CD14-positive monocyte (primary cell): ENCODE measurements around the gene LRIG1. TPM values are rescaled to one million over a fixed set of nuclear protein-coding genes. Genes with fewer than 3 reads are reported as not detected.

ENCODE experiments used
- DNase-seq, 3 donors: peaks; one replicate each; pipeline ENCODE4 v3.0.0-alpha.2; 2011 to 2022
- H2AFZ ChIP-seq: 2 replicates; pipeline ENCODE4 v1.6.0; 2012; ENCODE audit warnings: mild to moderate bottlenecking, low read depth, low read length, inconsistent platforms; ENCODE audit not compliant: insufficient read depth, poor library complexity, severe bottlenecking
- H3K27ac ChIP-seq, 2 donors: 1 replicate in 1 of 2; 2 replicates in 1 of 2; pipeline ENCODE4 v1.5.1; 2012 to 2013; ENCODE audit warnings: low read length in 2 of 2, control low read depth in 1 of 2, inconsistent platforms in 1 of 2, low read depth in 1 of 2, mild to moderate bottlenecking in 1 of 2
- H3K27me3 ChIP-seq, 2 donors: one replicate each; pipeline versions ENCODE4 v1.6.0 to v1.6.1; 2011 to 2013; ENCODE audit warnings: low read length in 2 of 2; ENCODE audit not compliant: control insufficient read depth in 2 of 2, insufficient read depth in 2 of 2
- H3K36me3 ChIP-seq, 2 donors: replicated peaks in 1 of 2; 1 replicate in 1 of 2; 2 replicates in 1 of 2; pipeline versions ENCODE4 v1.5.1 to v1.6.1; 2012 to 2013; ENCODE audit warnings: low read length in 2 of 2, control low read depth in 1 of 2, inconsistent platforms in 1 of 2, mild to moderate bottlenecking in 1 of 2; ENCODE audit not compliant: insufficient read depth in 2 of 2, control insufficient read depth in 1 of 2
- H3K4me1 ChIP-seq, 2 donors: 1 replicate in 1 of 2; 2 replicates in 1 of 2; pipeline versions ENCODE4 v1.5.1 to v1.6.1; 2012 to 2013; ENCODE audit warnings: low read length in 2 of 2, control low read depth in 1 of 2, inconsistent platforms in 1 of 2, mild to moderate bottlenecking in 1 of 2, moderate library complexity in 1 of 2; ENCODE audit not compliant: insufficient read depth in 2 of 2, control insufficient read depth in 1 of 2
- H3K4me2 ChIP-seq: replicated peaks from 2 replicates; pipeline ENCODE3; 2012; ENCODE audit warnings: low read length, moderate library complexity, mild to moderate bottlenecking; ENCODE audit not compliant: poor library complexity, severe bottlenecking; ENCODE audit errors: extremely low read depth
- H3K4me3 ChIP-seq, 3 experiments: fragments of 200-600 bp in 1 of 3; sonication (generic) in 1 of 3; replicated peaks in 1 of 3; 1 replicate in 2 of 3; 2 replicates in 1 of 3; pipeline ENCODE4 v1.5.1; 2011 to 2013; ENCODE audit warnings: low read length in 3 of 3, mild to moderate bottlenecking in 3 of 3, control low read depth in 2 of 3, low read depth in 2 of 3, inconsistent platforms in 1 of 3, moderate library complexity in 1 of 3
- H3K79me2 ChIP-seq: 2 replicates; pipeline ENCODE4 v1.6.0; 2012; ENCODE audit warnings: mild to moderate bottlenecking, control low read depth, inconsistent platforms, low read length, moderate library complexity; ENCODE audit not compliant: insufficient read depth
- H3K9ac ChIP-seq: 2 replicates; pipeline ENCODE4 v1.6.0; 2017; ENCODE audit warnings: low read length, mild to moderate bottlenecking; ENCODE audit not compliant: insufficient read depth, poor library complexity, severe bottlenecking
- H3K9me3 ChIP-seq, 2 donors: replicated peaks in 1 of 2; 1 replicate in 1 of 2; 2 replicates in 1 of 2; pipeline versions ENCODE4 v1.5.1 to v1.6.1; 2012 to 2013; ENCODE audit warnings: low read length in 2 of 2, control low read depth in 1 of 2; ENCODE audit not compliant: control insufficient read depth in 1 of 2, insufficient read depth in 1 of 2
- H4K20me1 ChIP-seq: 2 replicates; pipeline ENCODE4 v1.6.0; 2012; ENCODE audit warnings: mild to moderate bottlenecking, low read length, control low read depth, moderate library complexity; ENCODE audit not compliant: insufficient read depth
- H3K27ac Mint-ChIP-seq, 7 donors: one replicate each; pipeline ENCODE4 v1.8.0; 2020; ENCODE audit warnings: mild to moderate bottlenecking in 7 of 7, mixed read lengths in 7 of 7, moderate library complexity in 6 of 7, inconsistent platforms in 2 of 7
- H3K27me3 Mint-ChIP-seq, 3 donors: one replicate each; pipeline ENCODE4 v1.8.0; 2021 to 2022; ENCODE audit warnings: low read depth in 3 of 3, mild to moderate bottlenecking in 3 of 3, mixed read lengths in 3 of 3, moderate library complexity in 3 of 3, inconsistent platforms in 1 of 3
- H3K36me3 Mint-ChIP-seq, 2 donors: one replicate each; pipeline ENCODE4 v1.8.0; 2020; ENCODE audit warnings: mixed read lengths in 2 of 2, inconsistent platforms in 1 of 2, mild to moderate bottlenecking in 1 of 2
- H3K4me1 Mint-ChIP-seq: one replicate; pipeline ENCODE4 v1.8.0; 2020; ENCODE audit warnings: mild to moderate bottlenecking, mixed read lengths
- H3K4me3 Mint-ChIP-seq, 2 donors: one replicate each; pipeline ENCODE4 v1.8.0; 2020; ENCODE audit warnings: mild to moderate bottlenecking in 2 of 2, mixed read lengths in 2 of 2, moderate library complexity in 1 of 2
- H3K9me3 Mint-ChIP-seq, 7 donors: one replicate each; pipeline ENCODE4 v1.8.0; 2020 to 2022; ENCODE audit warnings: mixed read lengths in 7 of 7, mild to moderate bottlenecking in 6 of 7, moderate library complexity in 6 of 7, inconsistent platforms in 2 of 7
- CTCF ChIP-seq: fragments of 200-600 bp; IDR thresholded peaks from one replicate; pipeline ENCODE4 v1.8.0; 2022; ENCODE audit warnings: antibody characterized with exemption, mild to moderate bottlenecking
- WGBS: methylation state at CpG from one replicate; pipeline ENCODE4 v1.1.5; 2013; ENCODE audit warnings: missing lambda C conversion rate; ENCODE audit not compliant: insufficient coverage; 5-methylcytosine and 5-hydroxymethylcytosine counted together
- intact Hi-C, 2 donors: fragments of 100-400 bp; cut with micrococcal nuclease; formaldehyde crosslinking; loops; one replicate each; pipeline versions ENCODE4 v1.15.0 to v1.15.1; 2023
- polyA plus RNA-seq, 3 donors: library from polyadenylated mRNA; depleted of rRNA in 1 of 3; unstranded in 2 of 3; stranded (reverse) in 1 of 3; fragments of 300-500 nt in 2 of 3; fragments of >200 nt in 1 of 3; fragmentation: Illumina TruSeq in 2 of 3; gene quantifications; 1 replicate in 2 of 3; 2 replicates in 1 of 3; pipeline ENCODE4 v1.2.3, GENCODE V29; 2012 to 2021

LRIG1 gene
- polyA plus RNA-seq, 3 donors, result 0.82 to 1.9 (median 1.0) TPM

GRCh38 chr3:66542153-66542552 is 41.3 kb upstream of the LRIG1 start:
- Mint-ChIP-seq H3K27me3 (peaks cover 2 to 5% (median 3%) of the 10 kb centered on the region in 3 donors), H3K9me3 (peaks cover 0 to 11% (median 5%) of the 10 kb centered on the region in 7 donors), H3K27ac (no peak overlapping the region), H3K36me3 (no peaks in the 10 kb centered on the region), H3K4me1 (no peaks in the 10 kb centered on the region), H3K4me3 (no peak overlapping the region)
- Histone ChIP-seq H3K36me3 (no peaks in the 10 kb centered on the region), H3K79me2 (no peaks in the 10 kb centered on the region), H3K9me3 (peaks cover 0 to 14% of the 10 kb centered on the region in 2 donors), H3K4me1 (no peaks in the 10 kb centered on the region), H3K27ac (no peak overlapping the region), H3K9ac (no peak overlapping the region), H3K27me3 (no peaks in the 10 kb centered on the region), H4K20me1 (no peaks in the 10 kb centered on the region), H3K4me3 (no peak overlapping the region), H2AFZ (no peak overlapping the region), H3K4me2 (no peak overlapping the region)
- 100% methylated on average over 1 of the region's 2 CpGs for WGBS
- intact Hi-C loops, result no loop called here
- DNase-seq, result no peak
- no peak for TF ChIP-seq CTCF

GRCh38 chr3:66539466-66539989 is 38.7 kb upstream of the LRIG1 start:
- no peaks in the 10 kb centered on the region for H3K36me3 ChIP-seq
- no peak overlapping the region for H3K9ac ChIP-seq
- H3K4me2 ChIP-seq, result no peak overlapping the region
- no peaks in the 10 kb centered on the region for H3K27me3 ChIP-seq
- no peaks in the 10 kb centered on the region for H3K79me2 ChIP-seq
- Mint-ChIP-seq H3K4me1 (no peaks in the 10 kb centered on the region), H3K9me3 (peaks cover 0 to 8% (median 5%) of the 10 kb centered on the region in 7 donors), H3K36me3 (no peaks in the 10 kb centered on the region), H3K27me3 (peaks cover 2 to 4% (median 2%) of the 10 kb centered on the region in 3 donors), H3K4me3 (no peak overlapping the region), H3K27ac (peak overlapping the region in 1 of 7 donors; percentile 26)
- peaks cover 0 to 8% of the 10 kb centered on the region in 2 donors for H3K9me3 ChIP-seq
- H3K4me3 ChIP-seq, result no peak overlapping the region
- no peak for DNase-seq
- intact Hi-C loops, result no loop called here
- no peak overlapping the region for H2AFZ ChIP-seq
- H3K27ac ChIP-seq, result no peak overlapping the region
- no peak for TF ChIP-seq CTCF
- 100% methylated on average over 1 of the region's 3 CpGs for WGBS
- H3K4me1 ChIP-seq, result no peaks in the 10 kb centered on the region
- no peaks in the 10 kb centered on the region for H4K20me1 ChIP-seq
